HG03521 (cell line): ENCODE measurements around the gene IGSF3.
"Not testable (repeated sequence)": the region's sequence is repeated elsewhere in the genome, so short reads cannot be mapped to it uniquely, and the experiment has no call there.

Source experiments
- ATAC-seq: cut with Tn5 transposase; IDR thresholded peaks from one replicate; pipeline ENCODE4 v1.9.1; 2021; ENCODE audit warnings: mild to moderate bottlenecking, moderate library complexity; ENCODE audit not compliant: unreplicated experiment

IGSF3 gene

DNA sequence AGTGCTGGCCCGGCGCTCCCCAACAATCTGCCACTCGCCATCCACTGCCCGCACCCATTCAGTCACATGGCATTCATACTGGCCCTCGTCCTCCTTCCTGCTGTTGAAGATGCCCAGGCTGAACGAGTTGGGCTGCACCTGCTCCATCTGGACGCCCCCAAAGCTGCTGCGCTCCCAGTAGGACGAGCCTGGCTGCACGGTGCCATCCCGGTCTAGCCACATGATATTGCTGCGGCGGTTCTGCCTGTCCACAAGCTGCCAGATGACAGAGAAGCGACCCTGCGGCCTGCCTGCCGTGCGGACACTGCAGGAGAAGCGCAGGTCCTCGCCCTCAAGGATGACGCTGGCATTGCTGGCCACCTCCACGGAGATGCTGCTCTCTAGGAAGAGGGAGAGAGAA lies 63.9 kb downstream of the IGSF3 start:
- ATAC-seq: not testable (repeated sequence)

DNA sequence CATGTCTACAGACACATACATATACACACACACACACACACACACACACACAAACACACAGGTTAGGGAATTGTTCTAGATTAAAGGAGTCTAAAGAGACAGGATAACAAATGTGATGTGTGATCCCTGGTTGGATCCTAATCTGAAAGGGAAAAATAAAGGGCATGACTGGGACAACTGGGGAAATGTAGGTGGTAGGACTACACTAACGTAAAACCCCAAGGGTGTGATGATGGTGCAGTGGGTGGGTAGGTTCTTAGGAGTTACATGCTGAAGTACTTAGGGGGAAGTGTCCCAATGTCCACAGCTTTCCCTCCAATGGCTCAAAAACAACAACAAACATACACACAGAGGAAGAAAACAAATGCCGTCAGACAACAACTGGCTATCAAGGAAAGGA lies 68.2 kb downstream of the IGSF3 start:
- not testable (repeated sequence) for ATAC-seq

DNA sequence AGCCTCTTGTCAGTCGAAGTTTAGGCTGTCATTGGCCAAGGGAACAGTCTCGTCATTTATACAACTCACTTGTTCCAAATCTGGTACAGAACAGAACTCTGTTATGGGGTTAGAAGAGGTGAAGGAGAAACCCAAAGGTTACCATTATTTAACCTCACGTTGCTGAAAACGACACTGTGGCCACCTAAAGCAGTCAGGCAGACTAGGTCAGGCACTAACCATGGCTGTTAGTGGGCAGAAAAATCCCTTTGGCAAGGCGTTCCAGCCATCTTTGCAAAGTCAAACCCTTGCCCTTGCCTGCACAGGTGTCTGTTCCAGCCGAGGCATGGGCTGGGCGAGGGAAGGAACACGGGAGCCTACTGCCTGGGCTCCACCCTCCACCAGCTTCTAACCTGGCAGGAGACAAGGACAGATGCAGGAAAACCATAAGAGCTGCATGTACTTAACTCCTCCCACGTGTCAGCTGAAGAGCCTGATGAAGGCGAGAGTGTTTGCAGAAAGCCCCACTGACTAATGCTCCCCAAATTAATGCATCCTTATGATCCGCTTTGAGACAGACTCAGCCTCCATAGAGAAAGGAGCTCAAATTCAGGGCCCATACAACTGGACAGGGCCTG lies 69.0 kb downstream of the IGSF3 start:
- not testable (repeated sequence) for ATAC-seq

DNA sequence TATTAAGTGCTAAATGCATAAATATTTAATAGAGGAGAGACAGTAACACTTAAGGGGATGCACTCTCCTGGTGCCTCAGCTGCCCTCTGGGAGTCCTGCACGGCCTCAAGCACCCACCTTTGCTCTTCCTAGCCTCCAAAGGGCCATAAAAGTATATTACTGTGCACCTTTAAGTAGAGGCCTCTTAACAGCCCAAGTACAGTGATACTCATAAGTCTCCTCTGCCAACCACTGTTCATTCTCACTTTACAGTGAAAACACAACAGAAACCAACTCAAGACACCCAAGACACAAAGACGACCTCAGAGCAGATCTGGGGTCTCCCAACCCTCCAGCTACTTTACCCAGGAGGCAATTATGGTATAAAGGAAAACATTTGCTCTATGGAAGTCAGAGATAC lies 70.1 kb downstream of the IGSF3 start:
- ATAC-seq: peak; percentile 83

DNA sequence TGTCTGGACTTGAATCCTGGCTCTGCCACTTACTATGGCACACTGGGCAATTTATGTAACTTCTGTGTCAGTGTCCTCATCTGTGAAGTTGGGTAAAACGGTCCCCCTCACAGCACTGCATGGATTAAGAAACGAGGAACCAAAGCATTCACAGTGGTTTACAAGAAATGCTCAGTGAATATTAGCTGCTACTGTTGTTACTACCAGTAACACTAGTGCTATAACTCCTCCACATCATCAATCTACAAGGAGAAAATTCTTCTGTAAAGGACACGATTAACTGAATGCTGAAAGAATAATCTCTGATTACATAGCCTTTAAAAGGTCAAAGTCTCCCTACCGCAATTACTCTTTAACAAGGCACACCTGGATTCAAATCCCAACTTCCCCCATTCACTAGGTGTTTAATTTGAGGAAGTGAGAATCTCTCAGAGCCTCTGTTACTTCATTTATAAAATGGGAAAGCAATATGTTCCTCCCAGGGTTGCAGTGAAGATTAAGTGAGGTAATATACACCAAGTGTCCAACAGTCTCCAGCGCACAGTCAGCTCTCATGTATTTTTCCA lies 70.7 kb downstream of the IGSF3 start:
- ATAC-seq: not testable (repeated sequence)

DNA sequence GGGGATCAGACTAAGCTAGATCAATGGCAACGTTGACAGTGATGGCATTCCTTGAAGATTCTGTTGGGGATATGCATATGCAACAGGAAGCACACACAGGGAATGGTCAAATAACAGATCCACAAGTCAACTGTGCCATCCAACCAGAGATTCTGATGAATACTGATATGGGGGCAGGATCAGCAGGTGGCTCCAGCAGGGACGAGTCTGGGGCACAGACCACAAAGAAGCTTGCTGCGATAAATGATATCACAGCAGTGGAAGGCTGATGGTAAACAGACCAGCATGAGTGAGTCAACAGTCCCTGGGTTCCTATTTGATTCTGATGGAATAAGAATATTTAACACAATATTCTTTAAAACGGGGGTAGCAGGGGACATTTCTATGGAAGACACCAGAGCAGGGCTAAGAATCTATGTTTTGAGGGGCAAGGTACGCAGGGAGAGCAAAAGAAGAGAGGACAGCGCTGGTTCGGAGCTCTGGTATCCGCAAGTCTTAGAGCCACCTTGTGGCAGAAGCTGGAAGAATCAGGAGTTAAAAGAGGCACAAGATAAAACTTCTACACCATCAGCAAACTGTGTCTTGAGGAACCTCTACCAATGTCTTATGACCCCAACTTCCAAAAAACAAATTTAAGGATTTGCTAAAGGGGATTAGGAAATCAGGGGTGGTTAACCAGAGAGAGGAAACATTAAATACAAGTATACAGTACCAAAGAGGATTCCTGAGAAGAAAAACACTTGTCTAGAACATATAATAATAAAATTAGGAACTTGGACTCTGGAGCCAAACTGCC lies 71.4 kb downstream of the IGSF3 start:
- ATAC-seq: not testable (repeated sequence)

DNA sequence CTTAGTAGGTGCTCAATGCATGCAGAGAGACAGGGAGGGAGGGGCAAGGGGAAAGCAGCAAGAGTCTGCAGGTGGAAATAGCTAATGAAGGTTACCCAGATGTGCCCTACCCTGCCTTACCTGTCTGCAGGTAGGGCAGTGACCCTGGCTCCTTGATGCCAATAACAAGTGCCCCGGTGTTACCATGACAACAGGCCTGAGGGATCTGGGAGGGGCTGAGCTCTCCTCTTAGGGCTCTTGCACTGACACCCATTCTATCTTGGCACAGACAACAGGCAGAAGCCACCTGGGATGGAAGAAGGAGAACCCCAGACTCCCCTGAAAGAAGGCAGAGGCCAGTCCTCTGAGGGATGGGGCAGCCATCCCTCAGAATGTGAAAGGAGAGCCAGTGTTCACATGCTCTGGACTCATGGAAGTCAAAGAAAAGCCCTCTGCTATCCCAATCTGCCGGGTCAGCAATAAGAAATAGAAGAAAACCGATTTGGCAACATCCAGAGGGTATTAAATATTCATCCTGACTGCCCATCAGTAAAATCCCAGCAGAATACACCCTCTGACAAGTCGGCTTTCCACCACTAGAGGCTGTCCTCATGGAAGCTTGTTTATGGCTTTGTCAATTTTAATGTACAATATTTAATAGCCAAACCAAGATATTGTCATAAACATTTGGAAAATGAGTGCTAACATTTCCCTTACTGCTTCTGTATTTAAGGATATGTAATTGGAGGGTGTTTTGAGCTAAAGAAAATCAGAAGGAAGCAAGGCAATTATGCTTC lies 72.3 kb downstream of the IGSF3 start:
- ATAC-seq: not testable (repeated sequence)

DNA sequence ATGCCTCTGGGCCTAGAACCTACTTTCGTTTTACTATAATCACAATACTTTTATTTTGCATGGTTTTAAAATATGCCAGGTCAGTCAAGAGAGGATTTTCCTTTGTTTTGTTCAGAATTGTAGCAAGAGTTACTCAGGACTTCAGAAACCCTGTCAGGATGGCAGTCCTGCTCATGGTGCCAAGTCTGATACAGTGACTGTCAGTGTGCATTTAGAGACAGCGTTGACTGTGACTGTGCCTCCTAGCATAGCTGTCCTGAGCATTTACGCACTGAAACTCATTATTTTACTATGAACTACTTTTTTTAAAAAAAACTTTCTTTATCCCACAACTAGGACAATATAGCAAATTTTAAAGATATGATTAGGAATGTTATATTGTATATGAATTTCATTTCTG lies 73.6 kb downstream of the IGSF3 start:
- ATAC-seq: not testable (repeated sequence)

DNA sequence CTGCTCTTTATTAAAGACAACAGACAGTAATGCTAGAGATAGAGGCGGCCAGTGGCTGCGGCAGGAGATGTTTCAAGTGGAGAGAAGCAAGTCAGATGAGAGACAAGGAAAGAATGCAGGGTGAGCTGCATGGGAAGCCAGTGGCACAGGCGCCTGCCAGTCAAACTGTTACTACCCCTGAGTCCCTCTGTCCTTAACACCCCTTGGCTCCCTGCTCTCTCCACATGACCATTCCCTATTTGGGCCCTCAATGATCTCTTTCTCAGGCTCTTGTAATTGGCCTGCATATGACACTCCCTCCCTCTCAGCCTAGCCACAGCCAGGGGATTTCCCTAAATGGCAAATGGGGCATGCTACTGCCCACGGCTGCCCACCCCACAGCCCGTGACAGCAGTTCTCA lies 74.1 kb downstream of the IGSF3 start:
- ATAC-seq: not testable (repeated sequence)

DNA sequence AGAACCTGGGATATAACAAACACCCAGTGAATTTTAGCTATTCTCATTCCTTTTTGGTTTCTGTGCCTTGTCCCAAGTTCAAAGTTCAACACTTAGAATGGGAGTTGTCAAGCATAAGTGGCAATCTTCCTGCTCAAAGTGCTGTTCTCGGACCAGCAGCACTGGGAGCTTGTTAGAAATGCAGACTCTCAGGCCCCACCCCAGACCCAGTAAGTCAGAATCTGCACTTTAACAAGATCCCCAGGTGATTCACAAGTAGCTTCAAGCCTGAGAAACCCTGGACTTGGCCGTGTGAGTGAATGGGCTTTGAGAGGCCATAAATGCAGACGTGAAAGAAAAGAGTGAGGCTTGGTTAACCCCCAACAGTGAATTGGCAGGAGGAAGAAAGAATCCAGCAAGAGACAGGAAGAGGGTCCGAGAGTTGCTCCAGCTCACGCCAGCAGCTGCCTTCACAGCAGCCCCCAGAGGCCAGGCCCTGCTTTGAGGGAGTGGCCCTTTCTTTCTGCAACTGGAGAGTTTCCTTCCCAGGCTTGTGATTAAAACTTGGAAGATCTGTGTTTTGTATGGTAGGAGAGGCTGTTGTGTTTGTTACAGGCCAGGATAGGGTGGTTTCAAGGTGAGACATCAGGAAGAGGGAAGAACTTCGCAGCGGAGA lies 75.5 kb downstream of the IGSF3 start:
- not testable (repeated sequence) for ATAC-seq

DNA sequence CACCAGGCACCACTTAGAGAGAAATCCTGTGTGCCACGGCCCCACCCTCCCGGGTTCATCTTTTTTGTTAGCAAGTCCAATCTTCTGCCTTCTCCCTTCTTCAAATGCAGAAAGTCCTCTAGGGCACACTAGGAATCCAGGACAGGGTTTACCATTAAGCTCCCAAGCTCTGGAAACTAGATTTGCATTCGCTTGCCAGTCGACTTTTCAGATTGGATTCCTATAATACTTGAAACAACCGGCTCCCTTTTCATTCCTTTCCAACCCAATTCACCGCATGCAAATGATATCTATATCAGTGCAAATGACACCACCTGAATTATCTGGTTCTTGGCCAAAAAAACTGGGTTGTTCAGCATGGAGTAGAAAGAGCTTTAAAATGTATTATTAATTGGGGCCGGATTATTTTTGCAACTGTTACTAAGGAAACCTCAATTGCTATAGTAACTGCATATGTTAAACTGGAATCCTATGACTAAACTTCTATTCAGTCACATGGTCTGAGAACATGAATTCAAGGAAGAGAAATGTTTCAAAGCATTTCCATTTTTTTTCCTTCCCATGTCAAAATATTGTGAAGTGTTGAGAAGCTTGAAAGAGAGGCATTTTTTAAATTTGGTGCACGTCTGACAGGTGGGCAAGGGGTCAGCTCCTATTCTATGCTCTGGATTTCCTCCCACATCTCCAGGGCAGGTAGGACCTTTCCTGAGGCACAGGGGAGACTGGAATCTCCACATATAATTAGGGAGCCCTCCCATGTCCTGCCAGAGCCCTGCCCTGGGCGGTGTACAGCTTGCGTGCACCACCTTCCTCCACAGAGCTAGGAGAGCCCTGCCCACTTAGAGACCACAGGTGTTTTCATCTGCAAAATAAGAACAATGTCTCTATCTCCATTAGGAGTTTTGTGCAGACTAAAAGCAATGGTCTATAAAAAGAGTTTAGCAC lies 76.3 kb downstream of the IGSF3 start:
- ATAC-seq: not testable (repeated sequence)

DNA sequence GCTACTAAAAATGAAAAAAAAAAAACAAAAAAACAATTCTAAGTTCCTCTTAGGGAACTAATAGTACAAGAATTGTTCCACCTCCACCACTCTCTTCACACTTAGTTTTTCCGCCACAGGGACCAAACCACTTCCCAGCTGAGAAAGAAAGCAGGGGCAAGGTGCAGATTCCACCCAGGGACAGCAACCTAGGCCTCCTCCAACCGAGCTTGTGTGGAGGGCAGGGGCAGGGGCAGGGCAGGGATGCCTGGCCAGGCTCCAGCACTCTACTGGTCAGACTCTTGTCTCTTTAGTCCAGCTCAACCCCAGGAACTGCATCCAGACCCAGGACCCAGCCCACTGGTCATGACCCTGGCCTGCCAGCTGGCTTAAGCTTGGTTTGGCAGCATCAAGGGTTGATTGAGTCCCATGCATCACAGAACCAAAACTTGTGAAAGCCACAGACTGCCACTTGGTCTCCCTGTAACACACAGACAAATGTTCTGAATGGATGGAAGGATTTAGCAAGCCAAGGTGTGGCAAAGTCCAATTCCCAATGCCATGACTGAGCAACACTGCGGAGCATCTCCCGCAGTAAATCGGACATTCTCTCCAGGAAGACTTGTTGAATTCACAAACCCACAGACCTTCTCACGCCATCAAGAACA lies 77.1 kb downstream of the IGSF3 start:
- not testable (repeated sequence) for ATAC-seq

DNA sequence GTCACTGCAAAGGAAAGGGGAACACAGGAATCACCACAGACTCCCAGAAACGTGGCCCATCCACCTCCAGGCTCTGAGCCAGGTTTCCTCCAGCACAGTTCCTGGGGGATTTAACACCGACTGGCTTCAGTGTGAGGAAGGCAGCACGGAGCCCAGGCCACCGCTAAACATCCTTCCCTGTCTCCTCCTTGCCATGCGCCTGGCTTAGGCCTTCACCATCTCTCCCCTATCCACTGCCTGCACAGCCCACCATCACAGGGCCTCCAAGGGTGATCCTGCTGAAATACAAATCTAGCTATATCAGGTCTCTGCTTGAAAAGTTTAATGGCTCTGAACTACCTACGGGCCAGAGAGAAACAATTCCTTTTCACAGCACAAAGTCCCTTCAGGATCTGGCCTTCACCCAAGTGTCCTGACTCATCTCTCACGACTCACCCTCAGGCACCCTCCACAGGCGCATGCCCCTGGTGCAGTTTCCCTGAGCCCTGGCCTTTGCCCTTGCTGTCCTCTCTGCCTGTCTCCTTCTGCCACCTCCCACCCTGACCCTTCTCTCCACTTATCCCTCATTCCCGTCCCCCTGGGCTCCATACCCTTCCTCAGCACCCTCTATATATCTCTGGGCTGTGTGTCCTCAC lies 78.3 kb downstream of the IGSF3 start:
- not testable (repeated sequence) for ATAC-seq

DNA sequence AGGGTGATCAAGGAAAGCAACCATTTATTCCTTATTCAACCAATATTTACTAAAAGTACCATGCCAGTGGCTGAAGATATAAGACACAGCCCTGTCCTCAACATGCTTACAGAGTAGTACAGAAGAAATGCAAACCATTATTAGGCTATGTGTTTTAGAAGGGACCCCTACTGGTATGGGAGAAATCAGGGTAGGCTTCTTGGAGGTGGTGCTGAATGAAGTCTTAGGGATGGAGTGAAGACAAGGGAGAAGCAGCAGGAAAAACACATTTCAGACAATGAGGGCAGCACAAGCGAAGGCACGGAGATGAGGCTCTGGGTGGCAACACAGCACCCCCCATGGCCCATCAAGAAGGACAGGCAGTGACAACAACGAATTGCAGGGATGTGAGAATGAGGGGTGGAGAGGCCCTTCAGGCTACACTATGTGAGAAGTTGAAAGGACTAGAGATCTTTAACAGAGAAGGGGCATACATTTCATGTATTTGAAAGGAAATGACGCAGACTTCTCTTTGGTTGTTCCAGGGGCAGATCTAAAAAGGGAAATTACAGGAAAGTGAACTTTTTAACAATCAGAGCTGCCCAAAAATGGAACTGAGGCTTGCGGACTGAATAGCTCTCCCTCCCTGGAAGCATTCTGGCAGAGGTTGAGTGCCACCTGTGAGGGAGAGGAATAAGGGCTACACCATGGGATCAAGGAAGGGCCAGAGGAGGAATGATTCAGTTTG lies 79.9 kb downstream of the IGSF3 start:
- no peak for ATAC-seq

DNA sequence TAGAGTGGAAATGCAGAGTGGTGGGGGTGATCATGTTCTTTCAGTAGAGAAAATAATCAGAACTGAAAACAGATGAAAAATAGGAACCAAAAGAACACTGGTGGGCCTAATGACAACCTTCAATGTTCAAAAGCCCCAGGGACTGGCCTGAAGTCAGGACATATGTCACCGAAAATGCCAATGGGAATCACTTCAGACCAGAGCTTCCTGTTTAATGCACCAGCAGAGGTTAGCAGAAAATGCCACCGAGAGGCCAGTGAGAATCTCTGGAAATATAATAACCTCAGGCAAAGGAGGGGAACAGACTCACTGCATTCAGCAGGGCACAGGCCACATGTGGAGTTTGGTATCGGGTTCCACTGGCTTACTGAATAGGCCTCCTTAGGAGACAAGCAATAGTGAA lies 80.8 kb downstream of the IGSF3 start:
- no peak for ATAC-seq

DNA sequence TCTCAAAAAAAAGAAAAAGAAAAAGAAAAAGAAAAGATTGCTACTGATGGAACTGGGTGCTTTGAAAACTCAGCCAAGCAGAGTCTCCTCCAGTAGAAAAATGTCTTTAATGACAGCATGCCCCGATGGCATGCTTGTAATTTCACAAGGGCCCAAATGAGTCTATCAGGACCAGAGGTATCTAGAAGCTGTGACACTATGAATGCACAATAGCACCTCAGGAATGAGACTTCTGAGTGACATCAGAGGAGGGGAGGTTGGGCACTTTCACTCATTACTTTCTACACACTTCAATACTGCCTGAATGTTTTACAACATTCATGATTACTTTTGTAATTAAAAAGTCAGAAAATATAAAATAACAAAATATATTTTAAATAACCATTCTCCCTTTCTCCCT lies 81.6 kb downstream of the IGSF3 start:
- ATAC-seq: no peak

DNA sequence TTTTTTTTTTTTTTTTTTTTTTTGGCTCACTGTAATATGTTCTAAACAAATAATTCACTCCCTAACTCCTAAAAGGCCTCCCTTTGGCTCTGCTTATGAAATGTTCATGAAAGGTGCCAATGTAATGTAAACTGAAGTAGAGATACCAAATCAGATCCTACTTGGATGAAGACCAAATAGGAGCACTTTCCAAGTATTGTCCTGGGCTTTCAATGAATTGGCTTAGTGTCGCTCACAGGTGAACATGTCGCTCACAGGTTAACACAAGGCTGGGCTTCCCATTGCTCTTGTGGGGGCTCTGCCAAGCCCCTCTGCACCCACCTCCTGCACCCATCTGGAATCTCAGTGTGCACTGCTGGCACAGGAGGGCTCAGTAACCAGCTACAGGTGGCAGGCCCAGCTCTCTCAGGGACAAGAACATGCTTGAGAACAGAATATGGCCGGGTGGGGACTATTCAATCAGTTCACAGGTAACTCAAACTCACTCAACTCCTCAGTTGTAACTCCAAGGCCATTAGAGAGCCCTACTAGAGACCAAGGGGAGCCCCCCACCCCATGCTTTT lies 86.1 kb downstream of the IGSF3 start:
- no peak for ATAC-seq
